WTC11 (cell line): ENCODE measurements around the gene GAA. TPM values are rescaled to one million over a fixed set of nuclear protein-coding genes. Genes with fewer than 3 reads are reported as not detected.

Experiments used
- ATAC-seq: fragments of 200-7000 bp; cut with Tn5 transposase; 2 replicates; pipeline ENCODE4 v1.10.0; 2021; ENCODE audit warnings: mild to moderate bottlenecking, moderate library complexity
- CTCF ChIA-PET: fragments of 300-600 bp; sonication (Branson Sonifier 250); formaldehyde crosslinking; loops from one replicate; lab custom pipeline; 2021; ENCODE audit warnings: antibody characterized with exemption; lab: Charles Lee
- POLR2A ChIA-PET: fragments of 350-600 bp; sonication (Branson Sonifier 250); formaldehyde crosslinking; loops from one replicate; lab custom pipeline; 2021; ENCODE audit warnings: antibody characterized with exemption; lab: Charles Lee
- DNase-seq: peaks from one replicate; pipeline ENCODE4 v3.0.0; 2021; ENCODE audit warnings: low spot score
- H3K27ac Mint-ChIP-seq: 2 replicates; pipeline ENCODE4 v1.8.0; 2021; ENCODE audit warnings: mixed read lengths
- H3K27me3 Mint-ChIP-seq: 2 replicates; pipeline ENCODE4 v1.8.0; 2021; ENCODE audit warnings: low read depth, mild to moderate bottlenecking, moderate library complexity, mixed read lengths
- H3K36me3 Mint-ChIP-seq: 2 replicates; pipeline ENCODE4 v1.8.0; 2021; ENCODE audit warnings: mixed read lengths
- H3K4me1 Mint-ChIP-seq: 2 replicates; pipeline ENCODE4 v1.8.0; 2022; ENCODE audit warnings: mixed read lengths
- H3K4me3 Mint-ChIP-seq: 2 replicates; pipeline ENCODE4 v1.8.0; 2021; ENCODE audit warnings: mild to moderate bottlenecking, moderate library complexity, mixed read lengths
- H3K9me3 Mint-ChIP-seq: 2 replicates; pipeline ENCODE4 v1.8.0; 2021; ENCODE audit warnings: mixed read lengths
- CBFB ChIP-seq: sonication (generic); formaldehyde crosslinking; IDR thresholded peaks from 2 replicates; pipeline ENCODE4 v1.8.1; 2022; ENCODE audit warnings: mild to moderate bottlenecking, low read depth, missing genetic modification reagents
- FOXK1 ChIP-seq: sonication (generic); formaldehyde crosslinking; IDR thresholded peaks from 2 replicates; pipeline ENCODE4 v1.8.0; 2022; ENCODE audit warnings: mild to moderate bottlenecking, moderate library complexity, missing genetic modification reagents
- KAT7 ChIP-seq: sonication (generic); formaldehyde crosslinking; IDR thresholded peaks from 2 replicates; pipeline ENCODE4 v1.8.1; 2023; ENCODE audit warnings: missing genetic modification reagents, mild to moderate bottlenecking, borderline replicate concordance
- SMAD4 ChIP-seq: sonication (generic); formaldehyde crosslinking; IDR thresholded peaks from 2 replicates; pipeline ENCODE4 v1.8.0; 2022; ENCODE audit warnings: mild to moderate bottlenecking, missing genetic modification reagents
- TP53 ChIP-seq: sonication (generic); formaldehyde crosslinking; IDR thresholded peaks from 2 replicates; pipeline ENCODE4 v1.8.1; 2023; ENCODE audit warnings: mild to moderate bottlenecking, missing genetic modification reagents
- ZNF138 ChIP-seq: sonication (generic); formaldehyde crosslinking; conservative IDR thresholded peaks from 2 replicates; pipeline ENCODE4 v1.8.1; 2022; ENCODE audit warnings: mild to moderate bottlenecking, moderate library complexity, missing genetic modification reagents
- ZNF423 ChIP-seq: fragments of 250-450 bp; sonication (Bioruptor Pico); IDR thresholded peaks from 2 replicates; pipeline ENCODE4 v2.1.2; 2022; ENCODE audit warnings: mild to moderate bottlenecking, moderate library complexity
- total RNA-seq: library from RNA; stranded (reverse); gene quantifications from 3 replicates; pipeline ENCODE4 v1.2.3, GENCODE V29; 2021
- TF ChIP-seq, protein P1 (sequence below): sonication (generic); formaldehyde crosslinking; IDR thresholded peaks from 2 replicates; pipeline ENCODE4 v1.8.1; 2023; ENCODE audit warnings: mild to moderate bottlenecking, missing genetic modification reagents
- TF ChIP-seq, protein P2 (sequence below): sonication (generic); formaldehyde crosslinking; conservative IDR thresholded peaks from 2 replicates; pipeline ENCODE4 v1.8.1; 2023; ENCODE audit warnings: mild to moderate bottlenecking, low read depth, missing genetic modification reagents, moderate library complexity
- TF ChIP-seq, protein P3 (sequence below): sonication (generic); formaldehyde crosslinking; IDR thresholded peaks from 2 replicates; pipeline ENCODE4 v1.8.1; 2023; ENCODE audit warnings: mild to moderate bottlenecking, missing genetic modification reagents, moderate library complexity
- TF ChIP-seq, protein P4 (sequence below): sonication (generic); formaldehyde crosslinking; IDR thresholded peaks from 2 replicates; pipeline ENCODE4 v1.8.1; 2023; ENCODE audit warnings: mild to moderate bottlenecking, moderate library complexity, missing genetic modification reagents
- TF ChIP-seq, protein P5 (sequence below): sonication (generic); formaldehyde crosslinking; IDR thresholded peaks from 2 replicates; pipeline ENCODE4 v1.8.1; 2022; ENCODE audit warnings: low read depth, missing genetic modification reagents, borderline replicate concordance
- TF ChIP-seq, protein P6 (sequence below): fragments of 250-450 bp; sonication (Bioruptor Pico); IDR thresholded peaks from 2 replicates; pipeline ENCODE4 v1.9.0; 2021; ENCODE audit warnings: mild to moderate bottlenecking
- TF ChIP-seq, protein P7 (sequence below): sonication (generic); formaldehyde crosslinking; IDR thresholded peaks from 2 replicates; pipeline ENCODE4 v1.8.1; 2022; ENCODE audit warnings: missing genetic modification reagents, borderline replicate concordance
- TF ChIP-seq, protein P8 (sequence below): sonication (generic); formaldehyde crosslinking; IDR thresholded peaks from 2 replicates; pipeline ENCODE4 v1.8.0; 2023; ENCODE audit warnings: mild to moderate bottlenecking, missing genetic modification reagents

Gene GAA
- total RNA-seq, 1 experiment from 2014 or later = 91.6 TPM

DNA sequence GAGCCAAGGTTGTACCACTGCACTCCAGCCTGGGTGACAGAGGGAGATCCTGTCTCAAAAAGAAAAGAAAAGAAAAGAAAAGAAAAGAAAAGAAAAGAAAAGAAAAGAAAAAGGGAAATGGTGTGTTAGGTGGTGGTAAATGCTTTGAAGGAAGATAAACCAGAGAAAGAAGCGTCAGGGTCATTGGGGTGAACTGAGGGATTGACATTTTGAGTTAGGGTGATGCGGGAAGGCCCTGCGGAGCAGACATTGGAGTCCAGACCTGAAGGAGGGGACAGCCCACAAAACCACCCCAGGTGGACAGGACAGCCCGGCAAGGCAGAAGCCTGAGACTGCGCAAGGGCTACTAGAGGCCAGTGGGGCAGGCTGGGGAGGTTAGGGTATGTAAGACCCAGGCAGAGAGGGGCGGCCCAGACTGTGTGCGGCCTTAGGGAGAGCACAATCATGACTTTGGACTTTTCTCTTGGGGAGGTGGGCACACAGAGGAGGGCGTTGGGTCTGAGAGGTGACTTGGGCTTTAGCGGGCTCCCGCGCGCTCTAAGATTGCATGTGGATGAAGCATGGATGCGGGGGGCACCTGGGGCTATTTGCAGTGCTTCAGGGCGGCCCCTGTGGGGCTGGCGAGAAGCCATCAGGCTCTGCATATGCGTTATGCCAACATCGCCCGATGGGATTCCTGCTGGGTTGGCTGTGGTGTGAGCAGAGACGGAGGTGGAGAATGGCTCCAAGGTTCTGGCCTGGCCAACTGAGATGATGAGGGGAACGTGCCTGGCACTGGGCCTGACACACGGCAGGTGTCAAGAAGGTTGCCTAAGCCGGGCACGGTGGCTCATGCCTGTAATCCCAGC is 3.3 kb upstream of the GAA start (continued):
- TF ChIP-seq, protein P1, sequence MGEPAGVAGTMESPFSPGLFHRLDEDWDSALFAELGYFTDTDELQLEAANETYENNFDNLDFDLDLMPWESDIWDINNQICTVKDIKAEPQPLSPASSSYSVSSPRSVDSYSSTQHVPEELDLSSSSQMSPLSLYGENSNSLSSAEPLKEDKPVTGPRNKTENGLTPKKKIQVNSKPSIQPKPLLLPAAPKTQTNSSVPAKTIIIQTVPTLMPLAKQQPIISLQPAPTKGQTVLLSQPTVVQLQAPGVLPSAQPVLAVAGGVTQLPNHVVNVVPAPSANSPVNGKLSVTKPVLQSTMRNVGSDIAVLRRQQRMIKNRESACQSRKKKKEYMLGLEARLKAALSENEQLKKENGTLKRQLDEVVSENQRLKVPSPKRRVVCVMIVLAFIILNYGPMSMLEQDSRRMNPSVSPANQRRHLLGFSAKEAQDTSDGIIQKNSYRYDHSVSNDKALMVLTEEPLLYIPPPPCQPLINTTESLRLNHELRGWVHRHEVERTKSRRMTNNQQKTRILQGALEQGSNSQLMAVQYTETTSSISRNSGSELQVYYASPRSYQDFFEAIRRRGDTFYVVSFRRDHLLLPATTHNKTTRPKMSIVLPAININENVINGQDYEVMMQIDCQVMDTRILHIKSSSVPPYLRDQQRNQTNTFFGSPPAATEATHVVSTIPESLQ (CRISPR knock-in tag) = no peak
- TF ChIP-seq, protein P2, sequence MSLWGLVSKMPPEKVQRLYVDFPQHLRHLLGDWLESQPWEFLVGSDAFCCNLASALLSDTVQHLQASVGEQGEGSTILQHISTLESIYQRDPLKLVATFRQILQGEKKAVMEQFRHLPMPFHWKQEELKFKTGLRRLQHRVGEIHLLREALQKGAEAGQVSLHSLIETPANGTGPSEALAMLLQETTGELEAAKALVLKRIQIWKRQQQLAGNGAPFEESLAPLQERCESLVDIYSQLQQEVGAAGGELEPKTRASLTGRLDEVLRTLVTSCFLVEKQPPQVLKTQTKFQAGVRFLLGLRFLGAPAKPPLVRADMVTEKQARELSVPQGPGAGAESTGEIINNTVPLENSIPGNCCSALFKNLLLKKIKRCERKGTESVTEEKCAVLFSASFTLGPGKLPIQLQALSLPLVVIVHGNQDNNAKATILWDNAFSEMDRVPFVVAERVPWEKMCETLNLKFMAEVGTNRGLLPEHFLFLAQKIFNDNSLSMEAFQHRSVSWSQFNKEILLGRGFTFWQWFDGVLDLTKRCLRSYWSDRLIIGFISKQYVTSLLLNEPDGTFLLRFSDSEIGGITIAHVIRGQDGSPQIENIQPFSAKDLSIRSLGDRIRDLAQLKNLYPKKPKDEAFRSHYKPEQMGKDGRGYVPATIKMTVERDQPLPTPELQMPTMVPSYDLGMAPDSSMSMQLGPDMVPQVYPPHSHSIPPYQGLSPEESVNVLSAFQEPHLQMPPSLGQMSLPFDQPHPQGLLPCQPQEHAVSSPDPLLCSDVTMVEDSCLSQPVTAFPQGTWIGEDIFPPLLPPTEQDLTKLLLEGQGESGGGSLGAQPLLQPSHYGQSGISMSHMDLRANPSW = no peak
- TF ChIP-seq, protein P3, sequence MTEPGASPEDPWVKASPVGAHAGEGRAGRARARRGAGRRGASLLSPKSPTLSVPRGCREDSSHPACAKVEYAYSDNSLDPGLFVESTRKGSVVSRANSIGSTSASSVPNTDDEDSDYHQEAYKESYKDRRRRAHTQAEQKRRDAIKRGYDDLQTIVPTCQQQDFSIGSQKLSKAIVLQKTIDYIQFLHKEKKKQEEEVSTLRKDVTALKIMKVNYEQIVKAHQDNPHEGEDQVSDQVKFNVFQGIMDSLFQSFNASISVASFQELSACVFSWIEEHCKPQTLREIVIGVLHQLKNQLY (CRISPR knock-in tag) = no peak

DNA sequence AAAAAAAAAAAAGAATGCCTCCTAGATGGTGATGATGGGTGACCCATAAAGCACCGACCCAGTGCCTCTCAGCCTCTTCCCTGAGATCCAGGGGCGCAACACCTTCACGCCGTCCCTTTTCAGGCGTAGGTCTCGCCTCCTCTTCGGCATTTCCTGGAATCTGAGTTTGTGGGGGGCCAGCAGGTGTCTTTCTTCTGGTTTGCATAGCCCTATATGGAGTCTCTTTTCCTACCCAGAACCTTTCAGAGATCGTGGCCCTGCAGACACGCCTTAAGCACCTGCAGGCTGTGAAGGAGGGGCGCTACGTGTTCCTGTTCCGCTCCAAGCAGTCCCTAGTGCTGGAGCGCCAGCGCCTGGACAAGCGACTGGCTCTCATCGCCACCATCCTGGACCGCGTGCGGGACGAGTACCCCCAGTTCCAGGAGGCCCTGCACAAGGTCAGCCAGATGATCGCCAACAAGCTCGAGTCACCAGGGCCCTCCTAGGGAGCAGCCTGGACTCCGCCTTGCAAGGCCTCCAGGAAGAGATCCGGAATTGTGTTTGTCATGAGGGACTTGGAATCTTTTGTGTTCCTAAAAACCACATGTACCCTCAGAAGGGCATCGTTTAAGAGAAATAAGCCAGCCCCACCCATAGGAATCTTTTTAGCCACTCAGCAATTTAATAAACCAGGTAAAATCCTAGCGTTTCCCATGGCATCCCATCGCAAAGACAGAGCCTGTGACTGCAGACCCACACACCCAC is 1.9 kb upstream of the GAA start:
- CTCF ChIA-PET = interaction anchor here (0.6 to 2.7 kb wide), 4 partner anchors 12 to 261 kb away, joined by 3 to 42 read pairs (median 22); partner anchors contain the start of gene CBX4
- no peak for TF ChIP-seq ZNF138
- TF ChIP-seq, protein P4, sequence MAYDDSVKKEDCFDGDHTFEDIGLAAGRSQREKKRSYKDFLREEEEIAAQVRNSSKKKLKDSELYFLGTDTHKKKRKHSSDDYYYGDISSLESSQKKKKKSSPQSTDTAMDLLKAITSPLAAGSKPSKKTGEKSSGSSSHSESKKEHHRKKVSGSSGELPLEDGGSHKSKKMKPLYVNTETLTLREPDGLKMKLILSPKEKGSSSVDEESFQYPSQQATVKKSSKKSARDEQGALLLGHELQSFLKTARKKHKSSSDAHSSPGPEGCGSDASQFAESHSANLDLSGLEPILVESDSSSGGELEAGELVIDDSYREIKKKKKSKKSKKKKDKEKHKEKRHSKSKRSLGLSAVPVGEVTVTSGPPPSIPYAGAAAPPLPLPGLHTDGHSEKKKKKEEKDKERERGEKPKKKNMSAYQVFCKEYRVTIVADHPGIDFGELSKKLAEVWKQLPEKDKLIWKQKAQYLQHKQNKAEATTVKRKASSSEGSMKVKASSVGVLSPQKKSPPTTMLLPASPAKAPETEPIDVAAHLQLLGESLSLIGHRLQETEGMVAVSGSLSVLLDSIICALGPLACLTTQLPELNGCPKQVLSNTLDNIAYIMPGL (CRISPR knock-in tag) = no peak
- TF ChIP-seq, protein P5, sequence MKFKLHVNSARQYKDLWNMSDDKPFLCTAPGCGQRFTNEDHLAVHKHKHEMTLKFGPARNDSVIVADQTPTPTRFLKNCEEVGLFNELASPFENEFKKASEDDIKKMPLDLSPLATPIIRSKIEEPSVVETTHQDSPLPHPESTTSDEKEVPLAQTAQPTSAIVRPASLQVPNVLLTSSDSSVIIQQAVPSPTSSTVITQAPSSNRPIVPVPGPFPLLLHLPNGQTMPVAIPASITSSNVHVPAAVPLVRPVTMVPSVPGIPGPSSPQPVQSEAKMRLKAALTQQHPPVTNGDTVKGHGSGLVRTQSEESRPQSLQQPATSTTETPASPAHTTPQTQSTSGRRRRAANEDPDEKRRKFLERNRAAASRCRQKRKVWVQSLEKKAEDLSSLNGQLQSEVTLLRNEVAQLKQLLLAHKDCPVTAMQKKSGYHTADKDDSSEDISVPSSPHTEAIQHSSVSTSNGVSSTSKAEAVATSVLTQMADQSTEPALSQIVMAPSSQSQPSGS (CRISPR knock-in tag) = no peak
- TF ChIP-seq ZNF423 (CRISPR knock-in tag) = no peak
- no peak for TF ChIP-seq CBFB
- TF ChIP-seq TP53 (CRISPR knock-in tag) = no peak
- TF ChIP-seq, protein P6, sequence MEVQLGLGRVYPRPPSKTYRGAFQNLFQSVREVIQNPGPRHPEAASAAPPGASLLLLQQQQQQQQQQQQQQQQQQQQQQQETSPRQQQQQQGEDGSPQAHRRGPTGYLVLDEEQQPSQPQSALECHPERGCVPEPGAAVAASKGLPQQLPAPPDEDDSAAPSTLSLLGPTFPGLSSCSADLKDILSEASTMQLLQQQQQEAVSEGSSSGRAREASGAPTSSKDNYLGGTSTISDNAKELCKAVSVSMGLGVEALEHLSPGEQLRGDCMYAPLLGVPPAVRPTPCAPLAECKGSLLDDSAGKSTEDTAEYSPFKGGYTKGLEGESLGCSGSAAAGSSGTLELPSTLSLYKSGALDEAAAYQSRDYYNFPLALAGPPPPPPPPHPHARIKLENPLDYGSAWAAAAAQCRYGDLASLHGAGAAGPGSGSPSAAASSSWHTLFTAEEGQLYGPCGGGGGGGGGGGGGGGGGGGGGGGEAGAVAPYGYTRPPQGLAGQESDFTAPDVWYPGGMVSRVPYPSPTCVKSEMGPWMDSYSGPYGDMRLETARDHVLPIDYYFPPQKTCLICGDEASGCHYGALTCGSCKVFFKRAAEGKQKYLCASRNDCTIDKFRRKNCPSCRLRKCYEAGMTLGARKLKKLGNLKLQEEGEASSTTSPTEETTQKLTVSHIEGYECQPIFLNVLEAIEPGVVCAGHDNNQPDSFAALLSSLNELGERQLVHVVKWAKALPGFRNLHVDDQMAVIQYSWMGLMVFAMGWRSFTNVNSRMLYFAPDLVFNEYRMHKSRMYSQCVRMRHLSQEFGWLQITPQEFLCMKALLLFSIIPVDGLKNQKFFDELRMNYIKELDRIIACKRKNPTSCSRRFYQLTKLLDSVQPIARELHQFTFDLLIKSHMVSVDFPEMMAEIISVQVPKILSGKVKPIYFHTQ = no peak
- TF ChIP-seq, protein P7, sequence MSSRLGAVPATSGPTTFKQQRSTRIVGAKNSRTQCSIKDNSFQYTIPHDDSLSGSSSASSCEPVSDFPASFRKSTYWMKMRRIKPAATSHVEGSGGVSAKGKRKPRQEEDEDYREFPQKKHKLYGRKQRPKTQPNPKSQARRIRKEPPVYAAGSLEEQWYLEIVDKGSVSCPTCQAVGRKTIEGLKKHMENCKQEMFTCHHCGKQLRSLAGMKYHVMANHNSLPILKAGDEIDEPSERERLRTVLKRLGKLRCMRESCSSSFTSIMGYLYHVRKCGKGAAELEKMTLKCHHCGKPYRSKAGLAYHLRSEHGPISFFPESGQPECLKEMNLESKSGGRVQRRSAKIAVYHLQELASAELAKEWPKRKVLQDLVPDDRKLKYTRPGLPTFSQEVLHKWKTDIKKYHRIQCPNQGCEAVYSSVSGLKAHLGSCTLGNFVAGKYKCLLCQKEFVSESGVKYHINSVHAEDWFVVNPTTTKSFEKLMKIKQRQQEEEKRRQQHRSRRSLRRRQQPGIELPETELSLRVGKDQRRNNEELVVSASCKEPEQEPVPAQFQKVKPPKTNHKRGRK (CRISPR knock-in tag) = no peak
- TF ChIP-seq SMAD4 (CRISPR knock-in tag) = no peak
- no peak for TF ChIP-seq FOXK1 (CRISPR knock-in tag)
- TF ChIP-seq, protein P8, sequence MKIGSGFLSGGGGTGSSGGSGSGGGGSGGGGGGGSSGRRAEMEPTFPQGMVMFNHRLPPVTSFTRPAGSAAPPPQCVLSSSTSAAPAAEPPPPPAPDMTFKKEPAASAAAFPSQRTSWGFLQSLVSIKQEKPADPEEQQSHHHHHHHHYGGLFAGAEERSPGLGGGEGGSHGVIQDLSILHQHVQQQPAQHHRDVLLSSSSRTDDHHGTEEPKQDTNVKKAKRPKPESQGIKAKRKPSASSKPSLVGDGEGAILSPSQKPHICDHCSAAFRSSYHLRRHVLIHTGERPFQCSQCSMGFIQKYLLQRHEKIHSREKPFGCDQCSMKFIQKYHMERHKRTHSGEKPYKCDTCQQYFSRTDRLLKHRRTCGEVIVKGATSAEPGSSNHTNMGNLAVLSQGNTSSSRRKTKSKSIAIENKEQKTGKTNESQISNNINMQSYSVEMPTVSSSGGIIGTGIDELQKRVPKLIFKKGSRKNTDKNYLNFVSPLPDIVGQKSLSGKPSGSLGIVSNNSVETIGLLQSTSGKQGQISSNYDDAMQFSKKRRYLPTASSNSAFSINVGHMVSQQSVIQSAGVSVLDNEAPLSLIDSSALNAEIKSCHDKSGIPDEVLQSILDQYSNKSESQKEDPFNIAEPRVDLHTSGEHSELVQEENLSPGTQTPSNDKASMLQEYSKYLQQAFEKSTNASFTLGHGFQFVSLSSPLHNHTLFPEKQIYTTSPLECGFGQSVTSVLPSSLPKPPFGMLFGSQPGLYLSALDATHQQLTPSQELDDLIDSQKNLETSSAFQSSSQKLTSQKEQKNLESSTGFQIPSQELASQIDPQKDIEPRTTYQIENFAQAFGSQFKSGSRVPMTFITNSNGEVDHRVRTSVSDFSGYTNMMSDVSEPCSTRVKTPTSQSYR (CRISPR knock-in tag) = no peak
- TF ChIP-seq KAT7 (CRISPR knock-in tag) = no peak

More for the DNA sequence above, 1.9 kb upstream of the GAA start:
- H3K36me3 Mint-ChIP-seq = no peaks in the 10 kb centered on the region
- DNase-seq (no peak), ATAC-seq (no peak)
- H3K27ac Mint-ChIP-seq = no peak overlapping the region
- no peaks in the 10 kb centered on the region for H3K9me3 Mint-ChIP-seq
- H3K27me3 Mint-ChIP-seq = peaks cover 12% of the 10 kb centered on the region
- POLR2A ChIA-PET = no interaction called here
- no peak overlapping the region for H3K4me3 Mint-ChIP-seq
- H3K4me1 Mint-ChIP-seq = peaks cover 17% of the 10 kb centered on the region
